GM23338 (cell line): Measurements from ENCODE around the gene SLC15A5. TPM values are rescaled to one million over a fixed set of nuclear protein-coding genes. Genes with fewer than 3 reads are reported as not detected.

Source experiments
- ATAC-seq: fragments of 200-7000 bp; cut with Tn5 transposase; 3 replicates; pipeline ENCODE4 v1.9.1; 2020
- DNase-seq: peaks from one replicate; pipeline ENCODE4 v3.0.0-alpha.2; 2015; ENCODE audit warnings: low spot score
- H2AFZ ChIP-seq: fragments of 200-600 bp; sonication (generic); 2 replicates; pipeline ENCODE4 v1.8.0; 2016; ENCODE audit warnings: antibody characterized with exemption, mild to moderate bottlenecking, moderate library complexity
- H3F3A ChIP-seq: fragments of 200-600 bp; sonication (generic); replicated peaks from 2 replicates; pipeline ENCODE4 v1.8.0; 2017; ENCODE audit warnings: antibody characterized with exemption, mixed run types, low read depth
- H3K27ac ChIP-seq: fragments of 200-600 bp; sonication (generic); 2 replicates; pipeline ENCODE4 v1.6.1; 2016; ENCODE audit warnings: low read depth
- H3K27me3 ChIP-seq: fragments of 200-600 bp; sonication (generic); 2 replicates; pipeline ENCODE4 v1.8.0; 2016; ENCODE audit warnings: mild to moderate bottlenecking, mixed run types, moderate library complexity; ENCODE audit not compliant: insufficient read depth
- H3K36me3 ChIP-seq: fragments of 200-600 bp; sonication (generic); 2 replicates; pipeline ENCODE4 v1.8.0; 2016; ENCODE audit warnings: mild to moderate bottlenecking; ENCODE audit not compliant: insufficient read depth
- H3K4me1 ChIP-seq: fragments of 200-600 bp; sonication (generic); 2 replicates; pipeline ENCODE4 v1.8.0; 2016; ENCODE audit warnings: mild to moderate bottlenecking, moderate library complexity; ENCODE audit not compliant: insufficient read depth
- H3K4me2 ChIP-seq: fragments of 200-600 bp; sonication (generic); 2 replicates; pipeline ENCODE4 v1.7.1; 2017; ENCODE audit warnings: mixed run types
- H3K4me3 ChIP-seq: fragments of 200-600 bp; sonication (generic); 2 replicates; pipeline ENCODE4 v1.6.1; 2016; ENCODE audit warnings: mixed run types
- H3K79me2 ChIP-seq: fragments of 200-600 bp; sonication (generic); replicated peaks from 2 replicates; pipeline ENCODE4 v1.8.0; 2017; ENCODE audit warnings: mild to moderate bottlenecking; ENCODE audit not compliant: insufficient read depth
- H3K9me2 ChIP-seq: fragments of 200-600 bp; sonication (generic); 2 replicates; pipeline ENCODE4 v1.8.0; 2017; ENCODE audit not compliant: insufficient read depth
- H4K20me1 ChIP-seq: fragments of 200-600 bp; sonication (generic); replicated peaks from 2 replicates; pipeline ENCODE4 v1.8.0; 2017; ENCODE audit warnings: mild to moderate bottlenecking; ENCODE audit not compliant: insufficient read depth
- H3K27ac Mint-ChIP-seq: 2 replicates; pipeline ENCODE4 v1.8.0; 2020; ENCODE audit warnings: inconsistent platforms, mild to moderate bottlenecking, moderate library complexity, mixed read lengths
- H3K27me3 Mint-ChIP-seq: 3 replicates; pipeline ENCODE4 v1.8.0; 2022; ENCODE audit warnings: low read depth, mild to moderate bottlenecking, moderate library complexity, mixed read lengths, inconsistent platforms; ENCODE audit not compliant: insufficient read depth, poor library complexity
- H3K36me3 Mint-ChIP-seq: 3 replicates; pipeline ENCODE4 v1.8.0; 2021; ENCODE audit warnings: low read depth, mild to moderate bottlenecking, inconsistent platforms, moderate library complexity, mixed read lengths
- H3K4me1 Mint-ChIP-seq: 3 replicates; pipeline ENCODE4 v1.8.0; 2020; ENCODE audit warnings: mild to moderate bottlenecking, inconsistent platforms, mixed read lengths
- H3K4me3 Mint-ChIP-seq: 3 replicates; pipeline ENCODE4 v1.8.0; 2021; ENCODE audit warnings: moderate library complexity, mild to moderate bottlenecking, inconsistent platforms, mixed read lengths
- H3K9me3 Mint-ChIP-seq: 3 replicates; pipeline ENCODE4 v1.8.0; 2020; ENCODE audit warnings: moderate library complexity, mild to moderate bottlenecking, inconsistent platforms, mixed read lengths
- CREB1 ChIP-seq: fragments of 250-450 bp; sonication (Bioruptor Pico); IDR thresholded peaks from 2 replicates; pipeline ENCODE4 v1.5.0; 2020; ENCODE audit warnings: low read depth, mild to moderate bottlenecking, moderate library complexity
- CTCF ChIP-seq, 2 experiments: fragments of 200-600 bp in 1 of 2; sonication (generic) in 1 of 2; conservative IDR thresholded peaks; 2 replicates each; pipeline versions ENCODE4 v1.5.1 to v1.6.1; 2016 to 2017; ENCODE audit warnings: antibody characterized with exemption in 2 of 2, low read depth in 2 of 2, mild to moderate bottlenecking in 2 of 2, moderate library complexity in 1 of 2
- ETS1 ChIP-seq: IDR thresholded peaks from 2 replicates; pipeline ENCODE4 v1.6.1; 2016; ENCODE audit warnings: antibody characterized with exemption
- EZH2 ChIP-seq: fragments of 200-600 bp; sonication (generic); IDR thresholded peaks from one replicate; pipeline ENCODE4 v1.8.0; 2017; ENCODE audit warnings: antibody characterized with exemption, mild to moderate bottlenecking, low read depth; ENCODE audit not compliant: unreplicated experiment
- EZH2phosphoT487 ChIP-seq: fragments of 200-600 bp; sonication (generic); IDR thresholded peaks from one replicate; pipeline ENCODE4 v1.8.1; 2018; ENCODE audit warnings: antibody characterized with exemption; ENCODE audit not compliant: unreplicated experiment
- JUNB ChIP-seq: IDR thresholded peaks from one replicate; pipeline ENCODE4 v1.6.1; 2016; ENCODE audit warnings: antibody characterized with exemption; ENCODE audit not compliant: unreplicated experiment
- NANOG ChIP-seq: IDR thresholded peaks from 2 replicates; pipeline ENCODE4 v1.6.1; 2016; ENCODE audit warnings: antibody characterized with exemption, borderline replicate concordance
- POLR2AphosphoS5 ChIP-seq: IDR thresholded peaks from 2 replicates; pipeline ENCODE4 v1.6.1; 2016; ENCODE audit warnings: antibody characterized with exemption, low read depth
- REST ChIP-seq: IDR thresholded peaks from one replicate; pipeline ENCODE4 v1.6.1; 2018; ENCODE audit warnings: antibody characterized with exemption; ENCODE audit not compliant: unreplicated experiment
- STAT1 ChIP-seq: IDR thresholded peaks from one replicate; pipeline ENCODE4 v1.6.1; 2016; ENCODE audit warnings: antibody characterized with exemption; ENCODE audit not compliant: unreplicated experiment
- ZNF114 ChIP-seq: fragments of 250-450 bp; sonication (Bioruptor Pico); IDR thresholded peaks from 2 replicates; pipeline ENCODE4 v1.5.0; 2020; ENCODE audit warnings: mild to moderate bottlenecking, moderate library complexity
- ZNF331 ChIP-seq: fragments of 250-450 bp; sonication (Bioruptor Pico); IDR thresholded peaks from 2 replicates; pipeline ENCODE4 v1.5.0; 2020; ENCODE audit warnings: low read depth, mild to moderate bottlenecking, moderate library complexity
- ZNF462 ChIP-seq: fragments of 250-450 bp; sonication (Bioruptor Pico); IDR thresholded peaks from 2 replicates; pipeline ENCODE4 v1.5.0; 2020; ENCODE audit warnings: mild to moderate bottlenecking, moderate library complexity
- polyA plus RNA-seq: library from polyadenylated mRNA; unstranded; fragments of >200 nt; fragmentation: Nextera tagmentation; extraction: Ambion mirVana; gene quantifications from 2 replicates; pipeline ENCODE4 v1.2.1, GENCODE V29; 2016
- total RNA-seq: library from RNA; depleted of rRNA; stranded (reverse); fragments of >200 nt; shearing (Covaris generic); gene quantifications from 2 replicates; pipeline ENCODE4 v1.2.3, GENCODE V29; 2014

Gene SLC15A5
- total and polyA plus RNA-seq, 2 experiments from 2014 or later: not detected

- Histone ChIP-seq H3K36me3 (no peaks in the 10 kb centered on the region), H3K9me2 (no peaks in the 10 kb centered on the region), H3K4me3 (no peak overlapping the region), H3F3A (no peaks in the 10 kb centered on the region), H3K4me2 (no peak overlapping the region), H3K4me1 (no peaks in the 10 kb centered on the region; the same call in 1 of the 2 replicates), H3K27me3 (no peaks in the 10 kb centered on the region), H2AFZ (no peak overlapping the region), H3K27ac (no peak overlapping the region), H4K20me1 (no peaks in the 10 kb centered on the region), H3K79me2 (no peaks in the 10 kb centered on the region)
- Mint-ChIP-seq H3K27me3 (no peaks in the 10 kb centered on the region), H3K9me3 (no peaks in the 10 kb centered on the region), H3K36me3 (no peaks in the 10 kb centered on the region), H3K4me1 (no peaks in the 10 kb centered on the region), H3K27ac (no peak overlapping the region), H3K4me3 (no peak overlapping the region)
- TF ChIP-seq POLR2AphosphoS5 (no peak), EZH2 (no peak), REST (no peak), ETS1 (no peak), JUNB (no peak), CTCF (conservative IDR thresholded peaks at IDR 0.05; ENCODE audit: low read depth in 2 of 2) (no peak), ZNF331 (CRISPR knock-in tag) (no peak), ZNF462 (CRISPR knock-in tag) (no peak), NANOG (no peak), CREB1 (no peak), EZH2phosphoT487 (no peak), ZNF114 (CRISPR knock-in tag) (no peak), STAT1 (no peak)
- ATAC-seq: no peak
- DNase-seq: no peak
Observed at GRCh38 chr12:16154990-16155389, 122.5 kb downstream of the SLC15A5 start.
